Esophagus muscularis mucosa (tissue), 4 donors: ENCODE measurements around the gene LMOD1. TPM values are rescaled to one million over a fixed set of nuclear protein-coding genes. Genes with fewer than 3 reads are reported as not detected.

ENCODE experiments used
- DNase-seq: peaks from one replicate; pipeline ENCODE4 v3.0.0-alpha.2; 2017; ENCODE audit errors: extremely low spot score
- H3K27ac ChIP-seq, 4 donors: fragments of 200-600 bp; sonication (generic); replicated peaks in 1 of 4; 1 replicate in 3 of 4; 2 replicates in 1 of 4; pipeline ENCODE4 v1.5.1; 2016 to 2019; ENCODE audit warnings: mild to moderate bottlenecking in 1 of 4
- H3K27me3 ChIP-seq, 4 donors: fragments of 200-600 bp; sonication (generic); one replicate each; pipeline versions ENCODE4 v1.5.1 to v1.6.0; 2016 to 2019
- H3K36me3 ChIP-seq, 4 donors: fragments of 200-600 bp; sonication (generic); one replicate each; pipeline ENCODE4 v1.5.1; 2016 to 2019
- H3K4me1 ChIP-seq, 4 donors: fragments of 200-600 bp; sonication (generic); one replicate each; pipeline ENCODE4 v1.5.1; 2016 to 2019
- H3K4me3 ChIP-seq, 4 donors: fragments of 200-600 bp; sonication (generic); 1 replicate in 2 of 4; 2 replicates in 2 of 4; pipeline ENCODE4 v1.5.1; 2016 to 2019; ENCODE audit warnings: mild to moderate bottlenecking in 4 of 4, moderate library complexity in 1 of 4
- H3K9me3 ChIP-seq, 4 donors: fragments of 200-600 bp; sonication (generic); 1 replicate in 3 of 4; 2 replicates in 1 of 4; pipeline ENCODE4 v1.5.1; 2016 to 2019
- CTCF ChIP-seq, 3 experiments: fragments of 200-600 bp in 2 of 3; fragments of 450-650 bp in 1 of 3; sonication (generic) in 2 of 3; IDR thresholded peaks; one replicate each; pipeline ENCODE4 v1.5.1; 2017 to 2019; ENCODE audit warnings: antibody characterized with exemption in 3 of 3, mild to moderate bottlenecking in 2 of 3, moderate library complexity in 1 of 3
- EP300 ChIP-seq: sonication (generic); formaldehyde crosslinking; IDR thresholded peaks from one replicate; pipeline ENCODE4 v1.6.1; 2017; ENCODE audit warnings: antibody characterized with exemption
- POLR2A ChIP-seq: fragments of 450-650 bp; IDR thresholded peaks from one replicate; pipeline ENCODE4 v1.6.1; 2017; ENCODE audit warnings: antibody characterized with exemption, moderate library complexity, mild to moderate bottlenecking, low read depth
- POLR2AphosphoS5 ChIP-seq, 2 donors: sonication (generic); formaldehyde crosslinking; IDR thresholded peaks; one replicate each; pipeline ENCODE4 v1.6.1; 2017; ENCODE audit warnings: antibody characterized with exemption in 2 of 2
- WGBS: methylation state at CpG from one replicate; pipeline ENCODE4 v1.1.5; 2018; 5-methylcytosine and 5-hydroxymethylcytosine counted together
- intact Hi-C: fragments of 100-400 bp; cut with DNase I; formaldehyde crosslinking; loops from one replicate; pipeline ENCODE4 v1.15.1; 2023
- total RNA-seq, 4 donors: library from RNA; depleted of rRNA; stranded (reverse); fragments of >200 nt; gene quantifications; one replicate each; pipeline versions ENCODE4 v1.1.0 to v1.2.1, GENCODE V29; 2016

Gene LMOD1
- total RNA-seq, 4 donors from 2014 or later: 1,021 to 1,618 (median 1,290) TPM

GRCh38 chr1:201886103-201886885 is 60.1 kb downstream of the LMOD1 start:
- H3K36me3 ChIP-seq: peaks cover 0 to 7% (median 4%) of the 10 kb centered on the region in 4 donors
- H3K27ac ChIP-seq: peak overlapping the region in 1 of 4 donors; percentile 42
- H3K4me1 ChIP-seq: peaks cover 50 to 74% (median 71%) of the 10 kb centered on the region in 4 donors
- DNase-seq: no peak
- intact Hi-C loops: no loop called here
- TF ChIP-seq EP300 (no peak), CTCF (IDR thresholded peaks at IDR 0.05) (no peak), POLR2AphosphoS5 (IDR thresholded peaks at IDR 0.05) (no peak), POLR2A (no peak)
- H3K27me3 ChIP-seq: no peaks in the 10 kb centered on the region
- H3K9me3 ChIP-seq: no peaks in the 10 kb centered on the region
- H3K4me3 ChIP-seq: no peak overlapping the region
- WGBS: 83% methylated on average over 9 of the region's 9 CpGs

GRCh38 chr1:201885531-201886075 is 60.7 kb downstream of the LMOD1 start:
- intact Hi-C loops: no loop called here
- WGBS: 90% methylated on average over 6 of the region's 6 CpGs
- Histone ChIP-seq H3K4me1 (peaks cover 50 to 68% (median 65%) of the 10 kb centered on the region in 4 donors), H3K27ac (peak overlapping the region in 3 of 4 donors; percentile 42 to 63 (median 52)), H3K27me3 (no peaks in the 10 kb centered on the region), H3K4me3 (no peak overlapping the region), H3K9me3 (no peaks in the 10 kb centered on the region), H3K36me3 (peaks cover 0 to under 1% (median 0%) of the 10 kb centered on the region in 4 donors)
- TF ChIP-seq CTCF (IDR thresholded peaks at IDR 0.05) (no peak), POLR2AphosphoS5 (IDR thresholded peaks at IDR 0.05) (peak in 1 of 2 donors; percentile 6)
- no peak for DNase-seq

- Histone ChIP-seq H3K4me1 (peaks cover 48 to 56% (median 53%) of the 10 kb centered on the region in 4 donors), H3K27ac (peak overlapping the region in 3 of 4 donors; percentile 24 to 63 (median 52)), H3K36me3 (no peaks in the 10 kb centered on the region), H3K9me3 (no peaks in the 10 kb centered on the region), H3K27me3 (no peaks in the 10 kb centered on the region), H3K4me3 (no peak overlapping the region)
- DNase-seq: no peak
- intact Hi-C loops: no loop called here
- no peak for TF ChIP-seq POLR2A
- no peak for TF ChIP-seq EP300
- no peak for TF ChIP-seq POLR2AphosphoS5 (IDR thresholded peaks at IDR 0.05)
- no peak for TF ChIP-seq CTCF (IDR thresholded peaks at IDR 0.05)
- WGBS: 44% methylated on average over 1 of the region's 1 CpG
Observed at GRCh38 chr1:201884425-201884824, 61.9 kb downstream of the LMOD1 start.

GRCh38 chr1:201883786-201884185 is 62.6 kb downstream of the LMOD1 start:
- intact Hi-C loops: no loop called here
- Histone ChIP-seq H3K4me1 (peaks cover 44 to 50% (median 47%) of the 10 kb centered on the region in 4 donors), H3K4me3 (no peak overlapping the region), H3K27ac (peak overlapping the region; percentile 14 to 63 (median 38)), H3K36me3 (no peaks in the 10 kb centered on the region), H3K9me3 (no peaks in the 10 kb centered on the region), H3K27me3 (no peaks in the 10 kb centered on the region)
- 26% methylated on average over 7 of the region's 7 CpGs for WGBS
- TF ChIP-seq POLR2AphosphoS5 (IDR thresholded peaks at IDR 0.05): peak in 1 of 2 donors; percentile 40
- TF ChIP-seq CTCF (IDR thresholded peaks at IDR 0.05): no peak
- no peak for TF ChIP-seq EP300
- DNase-seq: no peak
